ENCODE data around the gene AKAP8.
"Not testable (repeated sequence)": the region's sequence is repeated elsewhere in the genome, so short reads cannot be mapped to it uniquely, and the experiment has no call there.

The AKAP8 gene

GRCh38 chr19:15403151-15403531, 23.6 kb upstream of the AKAP8 start:
- no peak for DNase-seq

- DNase-seq: no peak
These were observed 23.0 kb upstream of the AKAP8 start for GRCh38 chr19:15402411-15403150.

GRCh38 chr19:15401397-15401710, 21.8 kb upstream of the AKAP8 start:
- DNase-seq: no peak

GRCh38 chr19:15400521-15401396, 21.2 kb upstream of the AKAP8 start:
- no peak for DNase-seq

- no peak for DNase-seq
These were observed 20.0 kb upstream of the AKAP8 start for GRCh38 chr19:15399635-15400034.

GRCh38 chr19:15399234-15399515, 19.6 kb upstream of the AKAP8 start:
- no peak for DNase-seq

- DNase-seq: no peak
These were observed 19.1 kb upstream of the AKAP8 start for GRCh38 chr19:15398501-15399233.

- DNase-seq: no peak
These were observed 18.2 kb upstream of the AKAP8 start for GRCh38 chr19:15397782-15398181.

GRCh38 chr19:15397236-15397635, 17.6 kb upstream of the AKAP8 start:
- no peak for DNase-seq

- no peak for DNase-seq
These were observed 16.8 kb upstream of the AKAP8 start for GRCh38 chr19:15396436-15396835.

GRCh38 chr19:15395251-15395650, 15.7 kb upstream of the AKAP8 start:
- DNase-seq: not testable (repeated sequence)

- DNase-seq: no peak
These were observed 14.8 kb upstream of the AKAP8 start for GRCh38 chr19:15394426-15394825.

- DNase-seq: no peak
These were observed 14.4 kb upstream of the AKAP8 start for GRCh38 chr19:15393963-15394362.

- DNase-seq: no peak
These were observed 11.2 kb upstream of the AKAP8 start for GRCh38 chr19:15390814-15391213.

GRCh38 chr19:15381864-15382263, 2.3 kb upstream of the AKAP8 start:
- no peak for DNase-seq

- DNase-seq: no peak
These were observed 1.8 kb upstream of the AKAP8 start for GRCh38 chr19:15381429-15381828.

- DNase-seq: no peak
These were observed 536 bp upstream of the AKAP8 start for GRCh38 chr19:15379999-15380647.

- DNase-seq: peak; percentile 55
These were observed 979 bp downstream of the AKAP8 start for GRCh38 chr19:15378534-15379082.

GRCh38 chr19:15374796-15375440, 4.7 kb downstream of the AKAP8 start:
- DNase-seq: no peak

GRCh38 chr19:15374105-15374651, 5.4 kb downstream of the AKAP8 start:
- DNase-seq: no peak

GRCh38 chr19:15373644-15374043, 5.9 kb downstream of the AKAP8 start:
- no peak for DNase-seq

GRCh38 chr19:15372891-15373301, 6.7 kb downstream of the AKAP8 start:
- DNase-seq: no peak

Measured in stimulated activated CD4-positive, alpha-beta T cell treated with anti-CD3 and anti-CD28 coated beads, Interleukin-4, amount 100 ng/mL, for 1 hour (primary cell).